Hepatocyte (in vitro differentiated cells): ENCODE measurements around the gene GALNT8. TPM values are rescaled to one million over a fixed set of nuclear protein-coding genes. Genes with fewer than 3 reads are reported as not detected.

Experiments
- DNase-seq: peaks from one replicate; pipeline ENCODE4 v3.0.0-alpha.2; 2016; ENCODE audit warnings: low spot score
- H2AFZ ChIP-seq: fragments of 200-600 bp; sonication (generic); 2 replicates; pipeline ENCODE4 v1.6.0; 2016; ENCODE audit warnings: antibody characterized with exemption, mild to moderate bottlenecking
- H3K27ac ChIP-seq: fragments of 200-600 bp; sonication (generic); 2 replicates; pipeline ENCODE4 v1.5.1; 2016; ENCODE audit warnings: mild to moderate bottlenecking
- H3K27me3 ChIP-seq: fragments of 200-600 bp; sonication (generic); 2 replicates; pipeline ENCODE4 v1.6.1; 2016
- H3K36me3 ChIP-seq: fragments of 200-600 bp; sonication (generic); replicated peaks from 2 replicates; pipeline ENCODE4 v1.5.1; 2016; ENCODE audit warnings: low read depth; ENCODE audit not compliant: insufficient read depth
- H3K4me1 ChIP-seq: fragments of 200-600 bp; sonication (generic); 2 replicates; pipeline ENCODE4 v1.5.1; 2016; ENCODE audit warnings: mild to moderate bottlenecking, moderate library complexity; ENCODE audit not compliant: insufficient read depth
- H3K4me2 ChIP-seq: fragments of 200-600 bp; sonication (generic); 2 replicates; pipeline ENCODE4 v1.6.0; 2016
- H3K4me3 ChIP-seq: fragments of 200-600 bp; sonication (generic); 2 replicates; pipeline ENCODE4 v1.5.1; 2016; ENCODE audit warnings: mild to moderate bottlenecking
- H3K79me2 ChIP-seq: fragments of 200-600 bp; sonication (generic); 2 replicates; pipeline ENCODE4 v1.6.0; 2017; ENCODE audit warnings: mild to moderate bottlenecking
- H3K9me2 ChIP-seq: fragments of 200-600 bp; sonication (generic); replicated peaks from 2 replicates; pipeline ENCODE4 v1.6.0; 2017; ENCODE audit warnings: mild to moderate bottlenecking; ENCODE audit not compliant: insufficient read depth
- H3K9me3 ChIP-seq: fragments of 200-600 bp; sonication (generic); 2 replicates; pipeline ENCODE4 v1.5.1; 2016; ENCODE audit warnings: low read depth, mild to moderate bottlenecking
- H4K20me1 ChIP-seq: fragments of 200-600 bp; sonication (generic); 2 replicates; pipeline ENCODE4 v1.6.0; 2016; ENCODE audit warnings: mild to moderate bottlenecking; ENCODE audit not compliant: insufficient read depth, poor library complexity, severe bottlenecking
- EZH2 ChIP-seq: fragments of 200-600 bp; sonication (generic); IDR thresholded peaks from 2 replicates; pipeline ENCODE4 v1.6.1; 2016; ENCODE audit warnings: antibody characterized with exemption, mild to moderate bottlenecking, borderline replicate concordance
- EZH2phosphoT487 ChIP-seq: fragments of 200-600 bp; sonication (generic); IDR thresholded peaks from one replicate; pipeline ENCODE4 v1.6.1; 2018; ENCODE audit warnings: antibody characterized with exemption, mild to moderate bottlenecking, low read depth, moderate library complexity; ENCODE audit not compliant: unreplicated experiment, severe bottlenecking
- WGBS: methylation state at CpG from one replicate; pipeline ENCODE4 v1.1.6; 2016; ENCODE audit warnings: low lambda C conversion rate; ENCODE audit errors: missing lambda C conversion rate; 5-methylcytosine and 5-hydroxymethylcytosine counted together
- polyA plus RNA-seq: library from polyadenylated mRNA; unstranded; fragments of >200 nt; fragmentation: Nextera tagmentation; extraction: Ambion mirVana; gene quantifications from 2 replicates; pipeline ENCODE4 v1.2.1, GENCODE V29; 2016
- total RNA-seq: library from RNA; depleted of rRNA; stranded (reverse); fragments of >200 nt; gene quantifications from 2 replicates; pipeline ENCODE4 v1.2.3, GENCODE V29; 2014
- TF ChIP-seq, protein P1 (sequence below): fragments of 200-600 bp; sonication (generic); IDR thresholded peaks from 2 replicates; pipeline ENCODE4 v1.5.1; 2016; ENCODE audit warnings: antibody characterized with exemption, mild to moderate bottlenecking; ENCODE audit not compliant: poor library complexity

The GALNT8 gene
- total and polyA plus RNA-seq, 2 experiments from 2014 or later: 1.0 to 2.5 TPM

GRCh38 chr12:4786795-4787194 is 66.6 kb downstream of the GALNT8 start:
- no peaks in the 10 kb centered on the region for H3K36me3 ChIP-seq
- no peaks in the 10 kb centered on the region for H3K4me1 ChIP-seq
- no peaks in the 10 kb centered on the region for H3K79me2 ChIP-seq
- DNase-seq: no peak
- no peak overlapping the region for H2AFZ ChIP-seq
- 94% methylated on average over 5 of the region's 5 CpGs for WGBS
- H3K4me3 ChIP-seq: no peak overlapping the region
- H3K4me2 ChIP-seq: no peak overlapping the region
- TF ChIP-seq EZH2phosphoT487 (no peak), EZH2 (no peak)
- TF ChIP-seq, protein P1, sequence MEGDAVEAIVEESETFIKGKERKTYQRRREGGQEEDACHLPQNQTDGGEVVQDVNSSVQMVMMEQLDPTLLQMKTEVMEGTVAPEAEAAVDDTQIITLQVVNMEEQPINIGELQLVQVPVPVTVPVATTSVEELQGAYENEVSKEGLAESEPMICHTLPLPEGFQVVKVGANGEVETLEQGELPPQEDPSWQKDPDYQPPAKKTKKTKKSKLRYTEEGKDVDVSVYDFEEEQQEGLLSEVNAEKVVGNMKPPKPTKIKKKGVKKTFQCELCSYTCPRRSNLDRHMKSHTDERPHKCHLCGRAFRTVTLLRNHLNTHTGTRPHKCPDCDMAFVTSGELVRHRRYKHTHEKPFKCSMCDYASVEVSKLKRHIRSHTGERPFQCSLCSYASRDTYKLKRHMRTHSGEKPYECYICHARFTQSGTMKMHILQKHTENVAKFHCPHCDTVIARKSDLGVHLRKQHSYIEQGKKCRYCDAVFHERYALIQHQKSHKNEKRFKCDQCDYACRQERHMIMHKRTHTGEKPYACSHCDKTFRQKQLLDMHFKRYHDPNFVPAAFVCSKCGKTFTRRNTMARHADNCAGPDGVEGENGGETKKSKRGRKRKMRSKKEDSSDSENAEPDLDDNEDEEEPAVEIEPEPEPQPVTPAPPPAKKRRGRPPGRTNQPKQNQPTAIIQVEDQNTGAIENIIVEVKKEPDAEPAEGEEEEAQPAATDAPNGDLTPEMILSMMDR: no peak
- no peaks in the 10 kb centered on the region for H3K27me3 ChIP-seq
- H3K27ac ChIP-seq: no peak overlapping the region
- H4K20me1 ChIP-seq: no peaks in the 10 kb centered on the region
- no peaks in the 10 kb centered on the region for H3K9me3 ChIP-seq
- H3K9me2 ChIP-seq: no peaks in the 10 kb centered on the region

DNA sequence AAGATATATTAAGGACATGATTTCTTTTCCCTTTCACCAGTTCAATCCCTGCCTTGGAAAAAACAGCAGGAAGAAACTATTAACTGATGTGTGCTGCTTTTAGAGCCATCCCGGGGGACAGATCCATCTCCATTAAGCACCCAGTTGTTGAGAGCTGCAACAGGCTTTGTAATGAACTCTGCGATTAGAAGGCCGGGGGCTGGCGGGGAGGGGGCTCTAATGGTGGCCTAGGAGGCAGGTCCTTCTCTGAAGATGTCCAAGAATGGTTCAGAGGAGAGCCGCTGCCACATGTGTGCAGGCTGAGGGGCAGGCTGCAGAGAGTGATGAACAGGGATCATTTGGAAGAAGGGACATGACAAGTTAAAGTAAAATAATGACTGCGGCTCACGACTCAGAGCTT is 67.8 kb downstream of the GALNT8 start:
- H3K27ac ChIP-seq: no peak overlapping the region
- H3K4me3 ChIP-seq: no peak overlapping the region
- H3K36me3 ChIP-seq: no peaks in the 10 kb centered on the region
- H3K9me3 ChIP-seq: no peaks in the 10 kb centered on the region
- TF ChIP-seq EZH2phosphoT487: no peak
- H3K79me2 ChIP-seq: no peaks in the 10 kb centered on the region
- no peaks in the 10 kb centered on the region for H3K9me2 ChIP-seq
- no peaks in the 10 kb centered on the region for H3K4me1 ChIP-seq
- no peak overlapping the region for H3K4me2 ChIP-seq
- H3K27me3 ChIP-seq: no peaks in the 10 kb centered on the region
- DNase-seq: no peak
- H4K20me1 ChIP-seq: no peaks in the 10 kb centered on the region
- no peak overlapping the region for H2AFZ ChIP-seq
- WGBS: 76% methylated on average over 7 of the region's 7 CpGs

GRCh38 chr12:4789776-4790175 is 69.6 kb downstream of the GALNT8 start:
- H2AFZ ChIP-seq: no peak overlapping the region
- TF ChIP-seq, protein P1: no peak
- TF ChIP-seq EZH2phosphoT487 (no peak), EZH2 (no peak)

DNA sequence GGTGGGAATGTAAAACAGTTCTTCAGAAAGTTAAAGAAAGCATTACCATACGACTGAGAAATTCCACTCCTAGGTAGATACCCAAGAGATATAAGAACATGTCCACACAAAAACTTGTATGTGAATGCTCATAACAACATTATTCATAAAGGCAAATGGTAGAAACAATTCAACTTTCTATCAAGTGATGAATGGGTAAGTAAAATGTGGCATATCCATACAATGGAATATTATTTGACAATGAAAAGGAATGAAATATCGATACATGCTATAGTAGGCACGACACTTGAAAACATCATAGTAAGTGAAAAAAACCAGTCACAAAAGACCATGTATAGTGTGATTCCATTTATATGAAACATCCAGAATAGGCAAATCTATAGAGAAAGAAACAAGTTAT is 71.3 kb downstream of the GALNT8 start:
- Histone ChIP-seq H3K79me2 (no peaks in the 10 kb centered on the region), H3K9me2 (no peaks in the 10 kb centered on the region), H3K4me2 (no peak overlapping the region), H3K27ac (no peak overlapping the region), H2AFZ (no peak overlapping the region), H3K36me3 (no peaks in the 10 kb centered on the region), H3K9me3 (no peaks in the 10 kb centered on the region), H4K20me1 (no peaks in the 10 kb centered on the region), H3K27me3 (no peaks in the 10 kb centered on the region), H3K4me3 (no peak overlapping the region), H3K4me1 (no peaks in the 10 kb centered on the region)
- TF ChIP-seq EZH2phosphoT487: no peak
- no peak for TF ChIP-seq EZH2
- TF ChIP-seq, protein P1: no peak
- DNase-seq: no peak
- 93% methylated on average over 3 of the region's 3 CpGs for WGBS

More at GRCh38 chr12:4789776-4790175, 69.6 kb downstream of the GALNT8 start:
- H3K9me3 ChIP-seq: no peaks in the 10 kb centered on the region
- H3K36me3 ChIP-seq: no peaks in the 10 kb centered on the region
- no peak overlapping the region for H3K4me2 ChIP-seq
- H4K20me1 ChIP-seq: no peaks in the 10 kb centered on the region
- H3K4me3 ChIP-seq: no peak overlapping the region
- DNase-seq: no peak
- H3K9me2 ChIP-seq: no peaks in the 10 kb centered on the region
- H3K79me2 ChIP-seq: no peaks in the 10 kb centered on the region
- no peaks in the 10 kb centered on the region for H3K27me3 ChIP-seq
- no peak overlapping the region for H3K27ac ChIP-seq
- H3K4me1 ChIP-seq: no peaks in the 10 kb centered on the region
- WGBS: 83% methylated on average over 9 of the region's 9 CpGs
